Measurements from ENCODE around the gene FNDC5.
A peak's percentile ranks its signal among the peaks of the same experiment; 100 is the strongest.

Gene FNDC5

GRCh38 chr1:32830092-32830852, 40.4 kb downstream of the FNDC5 start:
- no peak for DNase-seq (ENCODE audit: low spot score)
- TF ChIP-seq, protein P1, sequence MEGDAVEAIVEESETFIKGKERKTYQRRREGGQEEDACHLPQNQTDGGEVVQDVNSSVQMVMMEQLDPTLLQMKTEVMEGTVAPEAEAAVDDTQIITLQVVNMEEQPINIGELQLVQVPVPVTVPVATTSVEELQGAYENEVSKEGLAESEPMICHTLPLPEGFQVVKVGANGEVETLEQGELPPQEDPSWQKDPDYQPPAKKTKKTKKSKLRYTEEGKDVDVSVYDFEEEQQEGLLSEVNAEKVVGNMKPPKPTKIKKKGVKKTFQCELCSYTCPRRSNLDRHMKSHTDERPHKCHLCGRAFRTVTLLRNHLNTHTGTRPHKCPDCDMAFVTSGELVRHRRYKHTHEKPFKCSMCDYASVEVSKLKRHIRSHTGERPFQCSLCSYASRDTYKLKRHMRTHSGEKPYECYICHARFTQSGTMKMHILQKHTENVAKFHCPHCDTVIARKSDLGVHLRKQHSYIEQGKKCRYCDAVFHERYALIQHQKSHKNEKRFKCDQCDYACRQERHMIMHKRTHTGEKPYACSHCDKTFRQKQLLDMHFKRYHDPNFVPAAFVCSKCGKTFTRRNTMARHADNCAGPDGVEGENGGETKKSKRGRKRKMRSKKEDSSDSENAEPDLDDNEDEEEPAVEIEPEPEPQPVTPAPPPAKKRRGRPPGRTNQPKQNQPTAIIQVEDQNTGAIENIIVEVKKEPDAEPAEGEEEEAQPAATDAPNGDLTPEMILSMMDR (IDR thresholded peaks at IDR 0.05; ENCODE audit: borderline replicate concordance, control extremely low read depth, extremely low read depth, insufficient read depth, missing control alignments) = no peak
- in situ Hi-C loops (cut with MboI; ENCODE audit: low sequenced_read_pairs, unreplicated experiment) = no loop called here

GRCh38 chr1:32828341-32828740, 42.4 kb downstream of the FNDC5 start:
- in situ Hi-C loops (cut with MboI; ENCODE audit: low sequenced_read_pairs, unreplicated experiment) = no loop called here
- TF ChIP-seq, protein P1 (IDR thresholded peaks at IDR 0.05; ENCODE audit: borderline replicate concordance, control extremely low read depth, extremely low read depth, insufficient read depth, missing control alignments) = no peak
- DNase-seq (ENCODE audit: low spot score) = no peak

DNA sequence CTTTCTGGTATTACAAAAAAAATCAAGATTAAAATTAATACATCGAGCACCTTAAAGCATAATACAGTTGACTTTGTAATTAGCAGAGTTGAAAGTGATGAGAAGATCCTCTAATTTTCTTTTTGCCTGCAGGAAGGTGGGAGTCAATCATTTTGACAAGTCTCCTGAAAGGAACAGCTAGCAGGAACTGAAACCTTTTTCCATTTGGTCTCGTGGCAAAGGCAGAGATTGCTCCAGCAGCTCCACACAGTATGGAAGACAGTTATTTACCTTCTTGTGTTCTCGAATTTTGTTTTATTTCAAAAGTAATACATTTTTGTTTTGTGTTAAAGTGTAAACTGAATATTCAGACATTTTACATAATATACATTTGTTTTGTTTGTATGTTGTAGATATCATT, 45.5 kb downstream of the FNDC5 start:
- TF ChIP-seq, protein P1 (IDR thresholded peaks at IDR 0.05; ENCODE audit: borderline replicate concordance, control extremely low read depth, extremely low read depth, insufficient read depth, missing control alignments) = no peak
- DNase-seq (ENCODE audit: low spot score) = no peak
- in situ Hi-C loops (cut with MboI; ENCODE audit: low sequenced_read_pairs, unreplicated experiment) = no loop called here

DNA sequence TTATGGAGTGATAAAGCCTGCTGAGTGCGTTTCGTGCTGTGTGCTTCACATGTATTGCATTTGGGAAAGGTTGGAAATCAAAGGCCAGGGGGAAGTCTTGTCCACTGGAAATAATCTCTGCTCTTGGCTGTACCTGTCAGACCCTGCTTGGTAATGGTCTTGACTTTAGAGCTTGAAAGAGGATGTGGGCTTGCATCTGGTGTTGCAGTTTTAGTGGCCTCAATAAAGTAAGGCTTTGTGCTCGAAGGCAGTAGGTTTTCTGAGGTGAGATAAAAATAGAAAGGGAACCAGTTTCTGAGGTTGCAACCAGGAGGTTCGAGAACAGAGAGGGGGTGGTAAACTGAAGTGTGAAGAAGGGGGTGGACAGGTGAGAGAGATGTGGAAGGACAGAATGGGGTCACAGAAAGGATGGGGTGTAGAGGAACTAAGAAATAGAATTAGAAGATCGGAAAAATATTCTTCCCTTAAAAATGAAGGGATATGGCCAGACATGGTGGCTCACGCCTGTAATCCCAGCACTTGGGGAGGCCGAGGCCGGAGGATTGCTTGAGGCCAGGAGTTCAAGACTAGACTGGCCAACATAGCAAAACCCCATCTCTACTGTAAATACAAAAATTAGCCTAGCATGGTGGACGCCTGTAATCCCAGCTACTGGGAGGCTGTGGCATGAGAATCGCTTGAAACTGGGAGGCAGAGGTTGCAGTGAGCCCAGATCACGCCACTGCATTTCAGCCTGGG, 51.7 kb downstream of the FNDC5 start:
- peak; percentile 75 for DNase-seq (ENCODE audit: low spot score)

GRCh38 chr1:32817815-32818786, 52.6 kb downstream of the FNDC5 start:
- in situ Hi-C loops (cut with MboI; ENCODE audit: low sequenced_read_pairs, unreplicated experiment) = no loop called here
- TF ChIP-seq, protein P1 (IDR thresholded peaks at IDR 0.05; ENCODE audit: borderline replicate concordance, control extremely low read depth, extremely low read depth, insufficient read depth, missing control alignments) = no peak
- no peak for DNase-seq (ENCODE audit: low spot score)

More for the DNA sequence above, 51.7 kb downstream of the FNDC5 start:
- in situ Hi-C loops (cut with MboI; ENCODE audit: low sequenced_read_pairs, unreplicated experiment) = no loop called here
- TF ChIP-seq, protein P1 (IDR thresholded peaks at IDR 0.05; ENCODE audit: borderline replicate concordance, control extremely low read depth, extremely low read depth, insufficient read depth, missing control alignments) = no peak

Data from GM13976 (cell line).